Measurements from ENCODE around the gene CTRB2. TPM values are rescaled to one million over a fixed set of nuclear protein-coding genes. Genes with fewer than 3 reads are reported as not detected.
"Not testable (repeated sequence)": the region's sequence is repeated elsewhere in the genome, so short reads cannot be mapped to it uniquely, and the experiment has no call there.

CTRB2 gene
- polyA plus RNA-seq, 10 donors = 0.19 to 0.27 (median 0.22) TPM; not detected in 4

- not testable (repeated sequence) for DNase-seq
Observed at GRCh38 chr16:75242436-75243078, 35.6 kb upstream of the CTRB2 start.

- no peak for DNase-seq
Observed at GRCh38 chr16:75241955-75242354, 35.0 kb upstream of the CTRB2 start.

GRCh38 chr16:75241412-75241811 lies 34.5 kb upstream of the CTRB2 start:
- DNase-seq = no peak

- not testable (repeated sequence) for DNase-seq
Observed at GRCh38 chr16:75240633-75241032, 33.7 kb upstream of the CTRB2 start.

- DNase-seq = no peak
Observed at GRCh38 chr16:75239542-75240122, 32.7 kb upstream of the CTRB2 start.

GRCh38 chr16:75238853-75239541 lies 32.0 kb upstream of the CTRB2 start:
- DNase-seq = no peak

GRCh38 chr16:75238132-75238852 lies 31.3 kb upstream of the CTRB2 start:
- DNase-seq = peak; percentile 86 to 92 (median 90)

- DNase-seq = no peak
Observed at GRCh38 chr16:75237398-75238131, 30.6 kb upstream of the CTRB2 start.

GRCh38 chr16:75236736-75237397 lies 29.9 kb upstream of the CTRB2 start:
- DNase-seq = no peak

- peak in 1 of 3 donors; percentile 15 for DNase-seq
Observed at GRCh38 chr16:75236232-75236631, 29.3 kb upstream of the CTRB2 start.

- peak in 1 of 3 donors; percentile 17 for DNase-seq
Observed at GRCh38 chr16:75235721-75236193, 28.8 kb upstream of the CTRB2 start.

- peak in 1 of 3 donors; percentile 18 for DNase-seq
Observed at GRCh38 chr16:75234856-75235696, 28.1 kb upstream of the CTRB2 start.

GRCh38 chr16:75233611-75233938 lies 26.6 kb upstream of the CTRB2 start:
- no peak for DNase-seq

GRCh38 chr16:75231570-75231969 lies 24.6 kb upstream of the CTRB2 start:
- no peak for DNase-seq

GRCh38 chr16:75230471-75231110 lies 23.6 kb upstream of the CTRB2 start:
- no peak for DNase-seq

GRCh38 chr16:75229172-75230031 lies 22.4 kb upstream of the CTRB2 start:
- DNase-seq = no peak

GRCh38 chr16:75228143-75228976 lies 21.4 kb upstream of the CTRB2 start:
- no peak for DNase-seq

Measured in muscle of back (tissue), 11 donors.